Spleen (tissue), 7 donors: ENCODE results near the gene ATRX.

Experiments used
- POLR2A ChIP-seq, 3 donors: fragments of 450-650 bp; IDR thresholded peaks; one replicate each; pipeline ENCODE4 v1.5.1; 2017; ENCODE audit warnings: antibody characterized with exemption in 3 of 3, mild to moderate bottlenecking in 1 of 3
- TF ChIP-seq, protein P1 (sequence below), 11 experiments: fragments of 200-600 bp in 7 of 11; fragments of 450-650 bp in 4 of 11; sonication (generic) in 4 of 11; IDR thresholded peaks in 8 of 11; conservative IDR thresholded peaks in 3 of 11; 1 replicate in 7 of 11; 2 replicates in 4 of 11; pipeline versions ENCODE4 v1.4.0 to v1.8.0; 2016 to 2021; ENCODE audit warnings: antibody characterized with exemption in 11 of 11, inconsistent platforms in 4 of 11, mild to moderate bottlenecking in 1 of 11
- donor health status: DM: no; HTN: no; CAD: no; lungs with moderate emphysema.
- donor health status: DM: no; HTN: no; CAD: no.
- donor health status: DM: no; HTN: no; CAD: no.

DNA sequence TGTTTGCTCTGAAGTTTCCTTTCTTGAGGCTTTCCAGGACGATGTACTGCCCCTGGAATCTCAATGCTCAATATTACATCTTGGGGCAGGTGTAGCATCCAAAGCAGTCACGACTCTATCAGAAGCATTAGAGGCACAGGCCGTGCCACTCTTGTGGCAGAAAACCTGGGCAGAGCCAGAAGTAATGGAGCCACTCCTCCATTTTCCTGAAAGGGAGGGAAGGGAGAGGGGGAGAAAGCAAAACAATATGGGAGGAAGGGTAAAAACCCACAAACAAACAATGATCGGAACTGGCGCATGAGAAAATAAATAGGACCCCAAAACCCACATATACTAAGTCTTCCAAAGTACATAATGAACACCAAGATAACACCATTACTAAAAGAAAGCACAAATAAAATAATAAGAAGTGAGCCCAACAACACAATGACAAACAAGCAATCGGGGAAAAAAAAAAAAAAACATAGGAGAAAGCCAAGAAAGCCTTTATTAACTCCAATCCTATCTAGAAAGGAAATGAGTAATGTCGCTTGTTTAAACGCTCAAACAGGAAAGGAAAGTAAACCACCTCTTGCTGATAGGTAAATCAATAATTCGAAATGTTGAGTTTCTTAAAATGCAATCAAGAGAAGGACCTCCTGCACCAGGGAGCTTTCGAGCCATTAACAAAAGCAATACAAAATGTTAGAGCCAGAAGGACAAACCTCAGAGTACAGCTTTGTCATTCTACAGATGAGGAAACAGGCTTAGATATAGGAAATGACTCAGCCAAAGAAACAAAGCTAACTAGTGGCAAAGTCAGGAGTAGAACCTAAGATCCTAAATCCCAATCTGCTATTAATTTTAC is 117.4 kb downstream of the ATRX start:
- TF ChIP-seq, protein P1, sequence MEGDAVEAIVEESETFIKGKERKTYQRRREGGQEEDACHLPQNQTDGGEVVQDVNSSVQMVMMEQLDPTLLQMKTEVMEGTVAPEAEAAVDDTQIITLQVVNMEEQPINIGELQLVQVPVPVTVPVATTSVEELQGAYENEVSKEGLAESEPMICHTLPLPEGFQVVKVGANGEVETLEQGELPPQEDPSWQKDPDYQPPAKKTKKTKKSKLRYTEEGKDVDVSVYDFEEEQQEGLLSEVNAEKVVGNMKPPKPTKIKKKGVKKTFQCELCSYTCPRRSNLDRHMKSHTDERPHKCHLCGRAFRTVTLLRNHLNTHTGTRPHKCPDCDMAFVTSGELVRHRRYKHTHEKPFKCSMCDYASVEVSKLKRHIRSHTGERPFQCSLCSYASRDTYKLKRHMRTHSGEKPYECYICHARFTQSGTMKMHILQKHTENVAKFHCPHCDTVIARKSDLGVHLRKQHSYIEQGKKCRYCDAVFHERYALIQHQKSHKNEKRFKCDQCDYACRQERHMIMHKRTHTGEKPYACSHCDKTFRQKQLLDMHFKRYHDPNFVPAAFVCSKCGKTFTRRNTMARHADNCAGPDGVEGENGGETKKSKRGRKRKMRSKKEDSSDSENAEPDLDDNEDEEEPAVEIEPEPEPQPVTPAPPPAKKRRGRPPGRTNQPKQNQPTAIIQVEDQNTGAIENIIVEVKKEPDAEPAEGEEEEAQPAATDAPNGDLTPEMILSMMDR (IDR thresholded peaks at IDR 0.05 in 8 of 11, conservative IDR thresholded peaks at IDR 0.05 in 3 of 11), result no peak
- TF ChIP-seq POLR2A (IDR thresholded peaks at IDR 0.05), result no peak
